ENCODE measurements around the gene KRTAP5-2. TPM values are rescaled to one million over a fixed set of nuclear protein-coding genes. Genes with fewer than 3 reads are reported as not detected.

KRTAP5-2 gene
- total RNA-seq, 3 donors from 2014 or later: not detected

GRCh38 chr11:1639102-1639620 is 41.1 kb upstream of the KRTAP5-2 start:
- Histone ChIP-seq H3K4me1 (no peaks in the 10 kb centered on the region), H3K9me3 (no peaks in the 10 kb centered on the region), H3K27me3 (peaks cover 0 to 26% of the 10 kb centered on the region in 2 donors), H3K4me3 (no peak overlapping the region), H3K27ac (no peak overlapping the region), H3K36me3 (no peaks in the 10 kb centered on the region)
- no peak for DNase-seq (ENCODE audit: low spot score in 2 of 2)
- intact Hi-C loops (cut with DNase I; ENCODE audit: low total_unique reads): loop anchor here (5.0 kb wide), 1 partner anchor 153 kb away; no protein-coding TSS in a partner anchor
- no peak for TF ChIP-seq POLR2AphosphoS5 (IDR thresholded peaks at IDR 0.05)
- TF ChIP-seq POLR2A (IDR thresholded peaks at IDR 0.05): no peak
- no peak for TF ChIP-seq CTCF (IDR thresholded peaks at IDR 0.05)

- H3K27me3 ChIP-seq: peaks cover 0 to 30% of the 10 kb centered on the region in 2 donors
- TF ChIP-seq POLR2AphosphoS5 (IDR thresholded peaks at IDR 0.05): no peak
- no peak for TF ChIP-seq POLR2A (IDR thresholded peaks at IDR 0.05)
- no peak for TF ChIP-seq CTCF (IDR thresholded peaks at IDR 0.05)
- no peaks in the 10 kb centered on the region for H3K9me3 ChIP-seq
- H3K4me3 ChIP-seq: no peak overlapping the region
- H3K27ac ChIP-seq: no peak overlapping the region
- H3K4me1 ChIP-seq: no peaks in the 10 kb centered on the region
- DNase-seq (ENCODE audit: low spot score in 2 of 2): no peak
- H3K36me3 ChIP-seq: no peaks in the 10 kb centered on the region
- intact Hi-C loops (cut with DNase I; ENCODE audit: low total_unique reads): loop anchor here (5.0 kb wide), 1 partner anchor 154 kb away; no protein-coding TSS in a partner anchor
Measured at GRCh38 chr11:1638344-1638743, 40.2 kb upstream of the KRTAP5-2 start.

- intact Hi-C loops (cut with DNase I; ENCODE audit: low total_unique reads): loop anchor here (5.0 kb wide), 1 partner anchor 155 kb away; no protein-coding TSS in a partner anchor
- Histone ChIP-seq H3K4me1 (no peaks in the 10 kb centered on the region), H3K27me3 (peaks cover 0 to 28% of the 10 kb centered on the region in 2 donors), H3K4me3 (no peak overlapping the region), H3K9me3 (no peaks in the 10 kb centered on the region), H3K27ac (no peak overlapping the region), H3K36me3 (no peaks in the 10 kb centered on the region)
- no peak for DNase-seq (ENCODE audit: low spot score in 2 of 2)
- TF ChIP-seq POLR2A (IDR thresholded peaks at IDR 0.05) (no peak), CTCF (IDR thresholded peaks at IDR 0.05) (no peak), POLR2AphosphoS5 (IDR thresholded peaks at IDR 0.05) (no peak)
Measured at GRCh38 chr11:1637628-1638027, 39.5 kb upstream of the KRTAP5-2 start.

GRCh38 chr11:1636291-1636950 is 38.3 kb upstream of the KRTAP5-2 start:
- TF ChIP-seq CTCF (IDR thresholded peaks at IDR 0.05) (no peak), POLR2AphosphoS5 (IDR thresholded peaks at IDR 0.05) (no peak), POLR2A (IDR thresholded peaks at IDR 0.05) (no peak)
- peaks cover 0 to 36% of the 10 kb centered on the region in 2 donors for H3K27me3 ChIP-seq
- intact Hi-C loops (cut with DNase I; ENCODE audit: low total_unique reads): loop anchor here (5.0 kb wide), 1 partner anchor 156 kb away; no protein-coding TSS in a partner anchor

GRCh38 chr11:1633864-1634263 is 35.8 kb upstream of the KRTAP5-2 start:
- no peak for DNase-seq (ENCODE audit: low spot score in 2 of 2)
- Histone ChIP-seq H3K4me3 (no peak overlapping the region), H3K27me3 (peaks cover 0 to 35% of the 10 kb centered on the region in 2 donors), H3K4me1 (no peaks in the 10 kb centered on the region), H3K9me3 (no peaks in the 10 kb centered on the region), H3K36me3 (no peaks in the 10 kb centered on the region), H3K27ac (no peak overlapping the region)
- intact Hi-C loops (cut with DNase I; ENCODE audit: low total_unique reads): no loop called here
- no peak for TF ChIP-seq POLR2AphosphoS5 (IDR thresholded peaks at IDR 0.05)
- TF ChIP-seq POLR2A (IDR thresholded peaks at IDR 0.05): no peak
- TF ChIP-seq CTCF (IDR thresholded peaks at IDR 0.05): no peak

More at GRCh38 chr11:1636291-1636950, 38.3 kb upstream of the KRTAP5-2 start:
- Histone ChIP-seq H3K9me3 (no peaks in the 10 kb centered on the region), H3K27ac (no peak overlapping the region), H3K4me3 (no peak overlapping the region), H3K4me1 (no peaks in the 10 kb centered on the region), H3K36me3 (no peaks in the 10 kb centered on the region)
- no peak for DNase-seq (ENCODE audit: low spot score in 2 of 2)

Measured in breast epithelium (tissue), 4 donors.